GM21367 (cell line): ENCODE data around the gene KCNJ14.

Experiments used
- ATAC-seq: cut with Tn5 transposase; IDR thresholded peaks from one replicate; pipeline ENCODE4 v1.9.1; 2021; ENCODE audit not compliant: unreplicated experiment

Gene KCNJ14

GRCh38 chr19:48445256-48445605 is 10.1 kb upstream of the KCNJ14 start:
- ATAC-seq: no peak

DNA sequence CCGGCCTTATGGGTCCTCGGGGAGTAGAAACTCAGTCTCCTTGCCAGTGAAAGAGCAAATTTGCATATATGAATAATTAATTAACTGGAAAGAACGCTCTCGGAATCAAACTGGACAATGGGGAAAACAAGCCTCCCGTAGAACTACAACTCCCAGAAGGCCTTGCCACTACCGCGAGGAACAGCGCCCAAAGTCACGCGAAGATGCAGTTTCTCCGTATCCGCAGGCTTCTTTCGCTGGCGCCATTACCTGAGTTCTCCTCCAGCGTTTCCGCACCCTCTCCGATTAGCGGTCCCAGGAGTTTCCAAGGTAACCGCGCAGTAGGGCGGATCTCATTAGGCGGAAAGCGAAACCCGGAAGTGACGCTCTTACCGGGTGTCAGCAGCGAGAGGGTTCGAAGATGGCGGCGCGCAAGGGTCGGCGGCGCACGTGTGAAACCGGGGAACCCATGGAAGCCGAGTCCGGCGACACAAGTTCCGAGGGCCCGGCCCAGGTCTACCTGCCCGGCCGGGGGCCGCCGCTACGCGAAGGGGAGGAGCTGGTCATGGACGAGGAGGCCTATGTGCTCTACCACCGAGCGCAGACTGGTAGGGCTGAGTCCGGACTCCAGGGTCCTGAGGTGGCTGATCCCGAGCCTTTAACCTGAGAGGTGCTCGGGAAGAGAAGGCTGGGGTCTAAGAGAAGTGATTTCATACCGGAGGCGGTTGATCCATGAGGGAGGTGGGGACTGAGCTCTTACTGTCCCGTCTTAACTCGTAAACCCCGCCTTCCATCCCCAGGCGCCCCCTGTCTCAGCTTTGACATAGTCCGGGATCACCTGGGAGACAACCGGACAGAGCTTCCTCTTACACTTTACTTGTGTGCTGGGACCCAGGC is 9.5 kb upstream of the KCNJ14 start, which contains the start of gene GRWD1:
GRWD1 (plus strand) TSS at position 378 of the 876 bp plus-strand sequence; CDS start at position 401, 23 bp downstream.
- peak; percentile 70 for ATAC-seq

DNA sequence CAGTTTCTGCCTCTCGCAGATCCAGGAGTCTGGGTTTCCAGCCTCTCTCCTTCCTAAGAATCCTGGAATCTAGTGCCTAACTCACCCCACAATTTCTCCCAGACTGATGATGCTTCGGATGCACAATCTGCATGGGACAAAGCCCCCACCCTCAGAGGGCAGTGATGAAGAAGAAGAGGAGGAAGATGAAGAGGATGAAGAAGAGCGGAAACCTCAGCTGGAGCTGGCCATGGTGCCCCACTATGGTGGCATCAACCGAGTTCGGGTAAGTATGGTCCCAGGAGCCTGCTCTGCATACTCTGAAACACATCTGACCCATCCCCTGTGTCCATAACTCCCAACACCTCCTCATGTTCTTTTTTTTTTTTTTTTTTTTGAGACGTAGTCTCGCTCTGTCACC is 8.8 kb upstream of the KCNJ14 start:
- ATAC-seq: no peak

GRCh38 chr19:48448563-48448962 is 6.8 kb upstream of the KCNJ14 start:
- no peak for ATAC-seq

DNA sequence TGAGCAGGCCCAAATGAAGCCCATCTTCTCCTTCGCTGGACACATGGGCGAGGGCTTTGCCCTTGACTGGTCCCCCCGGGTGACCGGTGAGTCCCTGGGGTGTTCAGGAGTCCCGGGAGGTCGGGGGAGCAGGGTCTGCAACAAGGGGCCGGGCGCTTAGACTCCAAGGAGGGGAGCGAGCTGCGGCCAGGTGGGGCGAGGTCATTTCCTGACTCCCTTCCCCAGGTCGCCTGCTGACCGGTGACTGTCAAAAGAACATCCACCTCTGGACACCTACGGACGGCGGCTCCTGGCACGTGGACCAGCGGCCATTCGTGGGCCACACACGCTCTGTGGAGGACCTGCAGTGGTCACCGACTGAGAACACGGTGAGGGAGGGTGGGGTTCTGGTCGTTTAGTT is 4.9 kb upstream of the KCNJ14 start:
- ATAC-seq: no peak

DNA sequence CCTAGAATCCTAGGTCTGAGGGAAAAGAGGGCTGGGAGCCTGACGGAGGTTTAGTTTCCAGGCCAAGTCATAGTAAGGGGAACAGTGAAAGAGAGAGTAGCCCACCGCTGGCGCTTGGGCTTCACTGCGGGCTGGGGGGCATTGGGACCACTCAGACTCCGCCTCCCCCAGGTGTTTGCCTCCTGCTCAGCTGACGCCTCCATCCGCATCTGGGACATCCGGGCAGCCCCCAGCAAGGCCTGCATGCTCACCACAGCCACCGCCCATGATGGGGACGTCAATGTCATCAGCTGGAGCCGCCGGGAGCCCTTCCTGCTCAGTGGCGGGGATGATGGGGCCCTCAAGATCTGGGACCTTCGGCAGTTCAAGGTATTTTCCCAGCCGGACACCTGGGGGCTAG is 4.5 kb upstream of the KCNJ14 start:
- no peak for ATAC-seq

DNA sequence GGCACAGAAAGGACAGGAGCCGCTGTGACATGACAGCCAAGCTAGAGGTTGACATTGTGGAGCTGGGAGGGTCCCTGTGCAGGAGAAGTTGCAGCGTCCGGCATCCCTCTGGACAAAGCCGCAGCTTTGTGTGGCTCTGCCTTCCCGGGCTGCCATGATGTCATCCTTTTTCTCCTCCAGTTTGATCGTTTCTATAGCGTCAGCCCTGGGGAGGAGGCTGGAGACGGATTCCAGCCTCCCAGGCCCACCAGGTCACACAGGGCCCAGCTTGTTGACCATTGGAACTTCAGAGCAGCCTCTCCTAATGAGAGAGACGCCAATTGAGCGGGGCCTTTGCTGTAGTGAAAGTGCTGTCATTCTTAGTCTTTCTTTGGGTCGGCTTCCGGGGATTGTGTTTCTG is 3.8 kb upstream of the KCNJ14 start:
- no peak for ATAC-seq

DNA sequence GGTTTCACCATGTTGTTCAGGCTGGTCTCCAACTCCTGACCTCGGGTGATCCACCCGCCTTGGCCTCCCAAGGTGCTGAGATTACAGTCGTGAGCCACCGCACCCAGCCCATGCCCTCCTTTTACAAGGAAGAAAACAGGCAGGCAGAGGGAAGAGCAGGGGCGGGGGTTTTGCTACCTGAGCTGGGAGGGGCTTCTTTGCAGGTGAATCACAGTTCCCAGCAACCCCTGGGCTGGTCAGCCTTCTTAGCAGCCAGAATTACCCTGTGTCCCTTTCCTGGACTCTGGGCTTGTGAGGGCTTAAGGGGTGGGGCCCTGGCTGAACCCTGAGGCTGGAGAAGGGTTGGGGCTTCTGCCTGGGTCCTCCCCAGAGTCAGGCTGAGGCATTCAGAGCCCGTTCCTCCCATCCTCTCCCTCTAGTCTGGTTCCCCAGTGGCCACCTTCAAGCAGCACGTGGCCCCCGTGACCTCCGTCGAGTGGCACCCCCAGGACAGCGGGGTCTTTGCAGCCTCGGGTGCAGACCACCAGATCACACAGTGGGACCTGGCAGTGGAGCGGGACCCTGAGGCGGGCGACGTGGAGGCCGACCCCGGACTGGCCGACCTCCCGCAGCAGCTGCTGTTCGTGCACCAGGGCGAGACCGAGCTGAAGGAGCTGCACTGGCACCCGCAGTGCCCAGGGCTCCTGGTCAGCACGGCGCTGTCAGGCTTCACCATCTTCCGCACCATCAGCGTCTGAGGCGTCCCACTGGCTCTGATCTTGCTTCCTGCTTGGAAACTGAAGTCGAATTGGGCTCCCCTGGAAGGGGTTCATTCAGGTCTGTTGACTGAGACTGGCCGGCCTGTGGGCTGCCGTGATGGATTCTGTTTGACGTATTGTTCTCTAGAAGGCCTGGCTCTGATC is 2.8 kb upstream of the KCNJ14 start:
- no peak for ATAC-seq

- ATAC-seq: no peak
These were observed 1.1 kb upstream of the KCNJ14 start for GRCh38 chr19:48454150-48454730.

DNA sequence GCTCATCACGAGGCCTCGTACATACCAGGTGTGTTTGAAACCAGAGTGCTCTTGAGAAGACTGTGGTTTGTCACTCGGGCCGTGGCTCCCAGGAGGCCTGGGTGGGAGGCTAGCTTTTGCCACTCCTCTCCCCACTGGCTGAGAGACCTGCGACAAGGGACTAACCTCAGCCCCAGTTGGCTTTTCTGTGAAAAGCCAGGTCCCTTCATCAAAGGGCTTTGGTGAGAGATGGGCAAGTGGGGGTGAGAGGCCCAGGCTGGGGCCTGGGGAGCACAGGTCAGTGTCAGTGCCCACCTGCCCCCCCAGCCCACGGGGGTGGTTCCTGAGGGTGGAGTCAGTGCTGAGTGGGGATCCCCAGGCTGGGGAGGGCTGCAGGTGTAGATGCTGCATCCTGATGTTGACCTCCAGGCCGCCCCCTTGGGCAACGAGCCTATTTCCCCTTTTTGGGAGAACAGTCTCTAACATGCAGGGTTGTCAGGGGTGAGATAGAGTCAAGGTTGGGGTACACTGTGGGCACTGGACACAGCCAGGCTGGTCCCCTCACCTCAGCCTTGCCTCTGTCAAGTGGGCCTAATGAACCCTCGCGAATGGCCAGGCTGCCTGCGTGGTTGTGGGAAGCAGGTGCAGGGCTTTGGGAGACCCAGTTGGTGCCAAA is 661 bp downstream of the KCNJ14 start:
- no peak for ATAC-seq

- ATAC-seq: no peak
These were observed 1.5 kb downstream of the KCNJ14 start for GRCh38 chr19:48456864-48457263.

DNA sequence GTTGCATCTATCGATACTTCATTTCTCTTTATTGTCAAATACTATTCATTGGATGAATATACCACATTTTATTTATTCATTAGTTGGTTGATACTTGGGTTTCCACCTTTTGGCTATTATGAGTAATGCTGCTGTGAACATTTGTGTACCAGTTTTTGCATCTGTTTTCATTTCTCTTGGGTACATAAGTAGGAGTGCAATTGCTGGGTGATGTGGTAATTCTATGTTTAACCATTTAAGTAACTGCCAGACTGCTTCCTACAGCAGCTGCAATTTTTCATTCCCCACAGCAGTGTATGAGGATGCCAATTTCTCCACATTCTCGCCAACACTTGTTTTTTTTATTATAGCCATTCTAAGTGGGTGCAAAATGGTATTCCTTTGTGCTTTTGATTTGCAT is 2.6 kb downstream of the KCNJ14 start:
- ATAC-seq: no peak

GRCh38 chr19:48461651-48461981 is 6.2 kb downstream of the KCNJ14 start:
- no peak for ATAC-seq

DNA sequence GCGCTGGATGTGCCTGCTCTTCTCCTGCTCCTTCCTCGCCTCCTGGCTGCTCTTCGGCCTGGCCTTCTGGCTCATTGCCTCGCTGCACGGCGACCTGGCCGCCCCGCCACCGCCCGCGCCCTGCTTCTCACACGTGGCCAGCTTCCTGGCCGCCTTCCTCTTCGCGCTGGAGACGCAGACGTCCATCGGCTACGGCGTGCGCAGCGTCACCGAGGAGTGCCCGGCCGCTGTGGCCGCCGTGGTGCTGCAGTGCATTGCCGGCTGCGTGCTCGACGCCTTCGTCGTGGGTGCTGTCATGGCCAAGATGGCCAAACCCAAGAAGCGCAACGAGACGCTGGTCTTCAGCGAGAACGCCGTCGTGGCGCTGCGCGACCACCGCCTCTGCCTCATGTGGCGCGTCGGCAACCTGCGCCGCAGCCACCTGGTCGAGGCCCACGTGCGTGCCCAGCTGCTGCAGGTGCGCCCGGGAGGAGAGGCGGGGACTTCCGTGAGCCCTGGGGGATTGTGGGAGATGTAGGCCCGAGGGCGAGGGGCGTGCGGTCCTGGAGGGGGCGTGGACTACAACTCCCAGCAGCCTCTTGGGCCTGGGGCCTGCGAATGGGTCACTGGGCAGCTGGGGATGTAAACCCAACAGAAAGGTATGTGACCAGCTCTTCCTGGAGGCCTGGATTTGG is 6.7 kb downstream of the KCNJ14 start:
- ATAC-seq: no peak

GRCh38 chr19:48465215-48465614 is 9.8 kb downstream of the KCNJ14 start:
- no peak for ATAC-seq

- no peak for ATAC-seq
These were observed 11.4 kb downstream of the KCNJ14 start for GRCh38 chr19:48466561-48467325.

GRCh38 chr19:48468772-48469288 is 13.5 kb downstream of the KCNJ14 start:
- peak; percentile 83 for ATAC-seq

DNA sequence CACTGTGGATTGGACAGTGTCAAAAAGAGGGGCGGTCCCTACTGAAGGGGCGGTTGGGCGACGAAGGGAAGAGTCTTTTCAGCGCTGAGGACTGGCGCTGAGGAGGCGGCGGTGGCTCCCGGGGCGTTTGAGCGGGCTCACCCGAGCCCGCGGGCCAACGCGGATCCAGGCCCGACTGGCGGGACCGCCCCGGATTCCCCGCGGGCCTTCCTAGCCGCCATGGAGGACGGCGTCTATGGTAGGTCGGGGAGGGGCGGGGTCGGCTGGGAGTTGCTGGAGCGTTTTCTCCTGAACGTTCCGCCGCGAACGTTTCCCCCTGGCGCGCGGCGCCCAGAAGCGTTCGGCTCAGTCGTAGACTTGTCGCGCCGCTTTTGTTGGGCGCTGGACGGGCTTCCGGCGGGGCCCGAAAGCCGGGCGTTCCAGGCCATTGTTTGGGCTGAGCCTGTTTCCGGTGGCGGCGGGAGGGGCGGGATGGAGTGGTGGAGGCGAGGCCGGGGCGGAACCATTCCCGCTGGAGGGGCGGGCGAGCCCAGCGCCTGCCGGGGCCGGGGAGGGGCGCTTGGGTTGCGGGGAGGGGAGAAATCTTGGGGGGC is 14.0 kb downstream of the KCNJ14 start, which contains the start of gene CYTH2:
CYTH2 (plus strand) TSS at position 81 of the 593 bp plus-strand sequence; CDS start at position 220, 139 bp downstream.
- peak; percentile 17 for ATAC-seq
